Osteocyte (in vitro differentiated cells): ENCODE results near the gene TOX2. TPM values are rescaled to one million over a fixed set of nuclear protein-coding genes. Genes with fewer than 3 reads are reported as not detected.

Experiments used
- DNase-seq: peaks from one replicate; pipeline ENCODE4 v3.0.0; 2021; ENCODE audit warnings: mixed read lengths; ENCODE audit not compliant: unreplicated experiment; ENCODE audit errors: extremely low spot score
- H3K27ac Mint-ChIP-seq: one replicate; pipeline ENCODE4 v1.8.0; 2021; ENCODE audit warnings: mild to moderate bottlenecking, mixed read lengths; ENCODE audit not compliant: unreplicated experiment
- H3K27me3 Mint-ChIP-seq: one replicate; pipeline ENCODE4 v1.8.0; 2021; ENCODE audit warnings: mixed read lengths; ENCODE audit not compliant: unreplicated experiment
- H3K36me3 Mint-ChIP-seq: one replicate; pipeline ENCODE4 v1.8.0; 2021; ENCODE audit warnings: mixed read lengths; ENCODE audit not compliant: unreplicated experiment
- H3K4me1 Mint-ChIP-seq: one replicate; pipeline ENCODE4 v1.8.0; 2021; ENCODE audit warnings: mixed read lengths; ENCODE audit not compliant: unreplicated experiment
- H3K4me3 Mint-ChIP-seq: one replicate; pipeline ENCODE4 v1.8.0; 2021; ENCODE audit warnings: mild to moderate bottlenecking, moderate library complexity, mixed read lengths; ENCODE audit not compliant: unreplicated experiment
- H3K9me3 Mint-ChIP-seq: one replicate; pipeline ENCODE4 v1.8.0; 2021; ENCODE audit warnings: mixed read lengths; ENCODE audit not compliant: unreplicated experiment
- CTCF ChIP-seq: fragments of 200-600 bp; sonication (generic); IDR thresholded peaks from 2 replicates; pipeline ENCODE4 v1.5.0; 2021; ENCODE audit warnings: antibody characterized with exemption, mild to moderate bottlenecking, moderate library complexity
- total RNA-seq: library from RNA; stranded (reverse); gene quantifications from 2 replicates; pipeline ENCODE4 v1.2.1, GENCODE V29; 2021

TOX2 gene
- total RNA-seq, 1 donor from 2014 or later: not detected

- no peak overlapping the region for H3K4me3 Mint-ChIP-seq
- no peaks in the 10 kb centered on the region for H3K9me3 Mint-ChIP-seq
- H3K36me3 Mint-ChIP-seq: no peaks in the 10 kb centered on the region
- no peaks in the 10 kb centered on the region for H3K4me1 Mint-ChIP-seq
- H3K27ac Mint-ChIP-seq: no peak overlapping the region
- DNase-seq: peak; percentile 36
- peaks cover 65% of the 10 kb centered on the region for H3K27me3 Mint-ChIP-seq
- no peak for TF ChIP-seq CTCF
Observed at GRCh38 chr20:44031781-44032582, 117.3 kb downstream of the TOX2 start.

- Mint-ChIP-seq H3K9me3 (no peaks in the 10 kb centered on the region), H3K4me1 (no peaks in the 10 kb centered on the region), H3K4me3 (no peak overlapping the region), H3K27ac (no peak overlapping the region), H3K27me3 (peaks cover 67% of the 10 kb centered on the region), H3K36me3 (no peaks in the 10 kb centered on the region)
- TF ChIP-seq CTCF: no peak
- DNase-seq: peak; percentile 57
Observed at GRCh38 chr20:44032583-44033331, 118.1 kb downstream of the TOX2 start.

- no peaks in the 10 kb centered on the region for H3K36me3 Mint-ChIP-seq
- no peak overlapping the region for H3K4me3 Mint-ChIP-seq
- H3K9me3 Mint-ChIP-seq: no peaks in the 10 kb centered on the region
- no peak for DNase-seq
- no peaks in the 10 kb centered on the region for H3K4me1 Mint-ChIP-seq
- no peak overlapping the region for H3K27ac Mint-ChIP-seq
- H3K27me3 Mint-ChIP-seq: peaks cover 62% of the 10 kb centered on the region
- no peak for TF ChIP-seq CTCF
Observed at GRCh38 chr20:44033344-44033743, 118.7 kb downstream of the TOX2 start.

- Mint-ChIP-seq H3K27me3 (peaks cover 60% of the 10 kb centered on the region), H3K4me3 (no peak overlapping the region), H3K27ac (no peak overlapping the region), H3K9me3 (no peaks in the 10 kb centered on the region), H3K4me1 (no peaks in the 10 kb centered on the region), H3K36me3 (no peaks in the 10 kb centered on the region)
- TF ChIP-seq CTCF: no peak
- peak; percentile 70 for DNase-seq
Observed at GRCh38 chr20:44033873-44034272, 119.2 kb downstream of the TOX2 start.

GRCh38 chr20:44034451-44034850 is 119.8 kb downstream of the TOX2 start:
- Mint-ChIP-seq H3K27ac (no peak overlapping the region), H3K36me3 (no peaks in the 10 kb centered on the region), H3K4me3 (no peak overlapping the region), H3K27me3 (peaks cover 63% of the 10 kb centered on the region), H3K9me3 (no peaks in the 10 kb centered on the region), H3K4me1 (no peaks in the 10 kb centered on the region)
- peak; percentile 49 for DNase-seq
- no peak for TF ChIP-seq CTCF
